ENCODE measurements around the gene SWSAP1. TPM values are rescaled to one million over a fixed set of nuclear protein-coding genes. Genes with fewer than 3 reads are reported as not detected.

Gene SWSAP1
- polyA plus RNA-seq, 1 experiment, result 0.88 TPM

- no peak for TF ChIP-seq CTCF (IDR thresholded peaks at IDR 0.05; ENCODE audit: low read depth, low read length)
- Histone ChIP-seq H3K4me3 (ENCODE audit: low read depth, low read length) (0 out of 2 replicates have a peak overlapping the region, but pooled peaks have one; percentile 20), H3K9me3 (ENCODE audit: control insufficient read depth, insufficient read depth, low read length) (peaks cover 23% of the 10 kb centered on the region; the same call in 1 of the 2 replicates), H3K27me3 (ENCODE audit: control insufficient read depth, insufficient read depth, low read length) (peaks cover 60% of the 10 kb centered on the region), H3K27ac (ENCODE audit: low read depth, low read length) (no peak overlapping the region)
- ChIA-PET CTCF (interaction anchor here (0.6 to 1.9 kb wide), 3 partner anchors 12 to 128 kb away, joined by 3 to 9 read pairs (median 9); partner anchors contain the start of genes ODAD3 and PRKCSH), POLR2A (interaction anchor here (0.5 to 0.6 kb wide), 2 partner anchors 48 to 105 kb away, joined by 3 to 5 read pairs; partner anchors contain the start of gene SWSAP1)
- no peak for DNase-seq (ENCODE audit: low read depth, low spot score)
These were observed 47.9 kb downstream of the SWSAP1 start for GRCh38 chr19:11422163-11423065.

- Histone ChIP-seq H3K9me3 (ENCODE audit: control insufficient read depth, insufficient read depth, low read length) (peaks cover 23% of the 10 kb centered on the region; the same call in 1 of the 2 replicates), H3K4me3 (ENCODE audit: low read depth, low read length) (no peak overlapping the region), H3K27me3 (ENCODE audit: control insufficient read depth, insufficient read depth, low read length) (peaks cover 54% of the 10 kb centered on the region), H3K27ac (ENCODE audit: low read depth, low read length) (no peak overlapping the region)
- CTCF ChIA-PET, result interaction anchor here (1.1 kb wide), 1 partner anchor 40 kb away, joined by 3 read pairs; no protein-coding TSS in a partner anchor
- DNase-seq (ENCODE audit: low read depth, low spot score), result no peak
- POLR2A ChIA-PET, result interaction anchor here (0.6 to 0.9 kb wide), 3 partner anchors 8 to 129 kb away, joined by 3 to 4 read pairs (median 3); partner anchors contain the start of gene SWSAP1
- TF ChIP-seq CTCF (IDR thresholded peaks at IDR 0.05; ENCODE audit: low read depth, low read length), result no peak
These were observed 48.8 kb downstream of the SWSAP1 start for GRCh38 chr19:11423164-11423790.

GRCh38 chr19:11423791-11424181, 49.3 kb downstream of the SWSAP1 start:
- peaks cover 49% of the 10 kb centered on the region for H3K27me3 ChIP-seq (ENCODE audit: control insufficient read depth, insufficient read depth, low read length)
- no peak overlapping the region for H3K4me3 ChIP-seq (ENCODE audit: low read depth, low read length)
- ChIA-PET CTCF (interaction anchor here (1.1 kb wide), 1 partner anchor 41 kb away, joined by 3 read pairs; no protein-coding TSS in a partner anchor), POLR2A (interaction anchor here (0.7 to 0.9 kb wide), 2 partner anchors 8 to 143 kb away, joined by 3 to 4 read pairs; no protein-coding TSS in a partner anchor)
- no peak overlapping the region for H3K27ac ChIP-seq (ENCODE audit: low read depth, low read length)
- no peak for TF ChIP-seq CTCF (IDR thresholded peaks at IDR 0.05; ENCODE audit: low read depth, low read length)
- DNase-seq (ENCODE audit: low read depth, low spot score), result no peak
- peaks cover 23% of the 10 kb centered on the region; the same call in 1 of the 2 replicates for H3K9me3 ChIP-seq (ENCODE audit: control insufficient read depth, insufficient read depth, low read length)

Small RNA genes lying within 50 kb of the gene (small RNA-seq; reads per million reads assigned to genes)
- not detected for gene RF00019 (ENCODE audit: insufficient read length, low read depth)

Other genes with a start within 250 kb of the SWSAP1 start
- 6.0 and 7.4 TPM in 2 replicates for gene SPC24, start 218.9 kb upstream of the SWSAP1 start, polyA plus RNA-seq (2011; rRNA removed)
- gene KANK2, start 177.1 kb upstream of the SWSAP1 start, polyA plus RNA-seq (2011; rRNA removed), result 83.2 and 147 TPM in 2 replicates
- not detected in 2 replicates for gene ANGPTL8, start 135.0 kb upstream of the SWSAP1 start, polyA plus RNA-seq (2011; rRNA removed)
- gene DOCK6, start 112.1 kb upstream of the SWSAP1 start, polyA plus RNA-seq (2011; rRNA removed), result 8.9 and 14.0 TPM in 2 replicates
- not detected in 2 replicates for gene TSPAN16, start 78.5 kb upstream of the SWSAP1 start, polyA plus RNA-seq (2011; rRNA removed)
- gene RAB3D, start 35.0 kb upstream of the SWSAP1 start, polyA plus RNA-seq (2011; rRNA removed), result 15.6 and 17.0 TPM in 2 replicates
- 71.9 and 90.6 TPM in 2 replicates for gene TMEM205, start 28.4 kb upstream of the SWSAP1 start, polyA plus RNA-seq (2011; rRNA removed)
- 12.1 and 14.6 TPM in 2 replicates for gene CCDC159, start 28.1 kb upstream of the SWSAP1 start, polyA plus RNA-seq (2011; rRNA removed)
- gene PLPPR2, start 19.2 kb upstream of the SWSAP1 start, polyA plus RNA-seq (2011; rRNA removed), result 13.8 and 18.5 TPM in 2 replicates
- gene EPOR, start 9.6 kb downstream of the SWSAP1 start, polyA plus RNA-seq (2011; rRNA removed), result 3.8 and 4.9 TPM in 2 replicates
- gene RGL3, start 44.6 kb downstream of the SWSAP1 start, polyA plus RNA-seq (2011; rRNA removed), result 0.11 and 0.16 TPM in 2 replicates
- gene ODAD3, start 60.5 kb downstream of the SWSAP1 start, polyA plus RNA-seq (2011; rRNA removed), result 0.09 and 0.21 TPM in 2 replicates
- gene PRKCSH, start 61.0 kb downstream of the SWSAP1 start, polyA plus RNA-seq (2011; rRNA removed), result 125 and 165 TPM in 2 replicates
- gene ELAVL3, start 106.4 kb downstream of the SWSAP1 start, polyA plus RNA-seq (2011; rRNA removed), result not detected in 2 replicates
- gene ZNF653, start 131.2 kb downstream of the SWSAP1 start, polyA plus RNA-seq (2011; rRNA removed), result 1.7 and 2.1 TPM in 2 replicates
- 28.2 and 29.3 TPM in 2 replicates for gene ECSIT, start 154.5 kb downstream of the SWSAP1 start, polyA plus RNA-seq (2011; rRNA removed)
- gene CNN1, start 164.2 kb downstream of the SWSAP1 start, polyA plus RNA-seq (2011; rRNA removed), result 99.6 and 108 TPM in 2 replicates
- 51.7 and 60.4 TPM in 2 replicates for gene ELOF1, start 184.6 kb downstream of the SWSAP1 start, polyA plus RNA-seq (2011; rRNA removed)
- gene ACP5, start 203.0 kb downstream of the SWSAP1 start, polyA plus RNA-seq (2011; rRNA removed), result 3.0 and 4.0 TPM in 2 replicates
- 15.6 and 20.2 TPM in 2 replicates for gene ZNF627, start 222.8 kb downstream of the SWSAP1 start, polyA plus RNA-seq (2011; rRNA removed)